ENCODE results near the gene APPL1. TPM values are rescaled to one million over a fixed set of nuclear protein-coding genes. Genes with fewer than 3 reads are reported as not detected.

The APPL1 gene
- total and polyA plus RNA-seq, 2 of the 13 experiments (the other 11 are each of a cell fraction or from before 2014, with no cell fraction given): 14.3 to 29.0 TPM

DNA sequence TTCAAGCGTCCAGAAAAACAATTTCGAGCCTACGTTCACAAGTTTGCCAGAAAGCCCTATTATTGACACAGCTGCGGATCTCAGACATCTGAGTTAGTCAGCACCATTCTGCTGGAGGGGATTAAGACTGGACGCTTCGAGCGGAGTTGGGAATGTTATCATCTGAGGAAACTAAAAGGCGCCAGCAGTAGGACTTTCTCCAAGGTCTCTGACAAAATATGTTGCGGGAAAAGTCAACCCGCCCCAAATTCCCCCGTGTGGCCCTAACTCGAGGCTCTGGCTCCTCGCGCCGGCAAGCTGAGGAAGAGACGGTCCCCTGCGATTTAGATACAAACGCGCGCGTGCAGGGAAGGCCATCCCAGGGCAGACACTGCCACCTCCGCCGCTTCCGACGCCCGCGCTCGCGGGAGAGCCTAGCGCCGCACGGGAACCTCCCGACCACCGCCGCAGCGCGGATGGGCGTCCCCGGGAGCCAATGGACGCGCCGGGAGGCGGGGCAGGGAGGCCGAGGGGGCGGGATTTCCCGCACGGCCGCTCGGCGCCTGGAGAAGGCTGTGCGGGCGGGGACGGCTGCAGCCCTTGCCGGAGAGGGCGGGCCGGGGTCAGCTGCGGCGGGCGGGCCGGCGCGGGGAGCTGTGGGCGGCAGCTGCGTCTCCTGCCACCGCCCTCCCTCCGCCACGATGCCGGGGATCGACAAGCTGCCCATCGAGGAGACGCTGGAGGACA lies at the start of gene APPL1 (continued):
- TF ChIP-seq, protein P1, sequence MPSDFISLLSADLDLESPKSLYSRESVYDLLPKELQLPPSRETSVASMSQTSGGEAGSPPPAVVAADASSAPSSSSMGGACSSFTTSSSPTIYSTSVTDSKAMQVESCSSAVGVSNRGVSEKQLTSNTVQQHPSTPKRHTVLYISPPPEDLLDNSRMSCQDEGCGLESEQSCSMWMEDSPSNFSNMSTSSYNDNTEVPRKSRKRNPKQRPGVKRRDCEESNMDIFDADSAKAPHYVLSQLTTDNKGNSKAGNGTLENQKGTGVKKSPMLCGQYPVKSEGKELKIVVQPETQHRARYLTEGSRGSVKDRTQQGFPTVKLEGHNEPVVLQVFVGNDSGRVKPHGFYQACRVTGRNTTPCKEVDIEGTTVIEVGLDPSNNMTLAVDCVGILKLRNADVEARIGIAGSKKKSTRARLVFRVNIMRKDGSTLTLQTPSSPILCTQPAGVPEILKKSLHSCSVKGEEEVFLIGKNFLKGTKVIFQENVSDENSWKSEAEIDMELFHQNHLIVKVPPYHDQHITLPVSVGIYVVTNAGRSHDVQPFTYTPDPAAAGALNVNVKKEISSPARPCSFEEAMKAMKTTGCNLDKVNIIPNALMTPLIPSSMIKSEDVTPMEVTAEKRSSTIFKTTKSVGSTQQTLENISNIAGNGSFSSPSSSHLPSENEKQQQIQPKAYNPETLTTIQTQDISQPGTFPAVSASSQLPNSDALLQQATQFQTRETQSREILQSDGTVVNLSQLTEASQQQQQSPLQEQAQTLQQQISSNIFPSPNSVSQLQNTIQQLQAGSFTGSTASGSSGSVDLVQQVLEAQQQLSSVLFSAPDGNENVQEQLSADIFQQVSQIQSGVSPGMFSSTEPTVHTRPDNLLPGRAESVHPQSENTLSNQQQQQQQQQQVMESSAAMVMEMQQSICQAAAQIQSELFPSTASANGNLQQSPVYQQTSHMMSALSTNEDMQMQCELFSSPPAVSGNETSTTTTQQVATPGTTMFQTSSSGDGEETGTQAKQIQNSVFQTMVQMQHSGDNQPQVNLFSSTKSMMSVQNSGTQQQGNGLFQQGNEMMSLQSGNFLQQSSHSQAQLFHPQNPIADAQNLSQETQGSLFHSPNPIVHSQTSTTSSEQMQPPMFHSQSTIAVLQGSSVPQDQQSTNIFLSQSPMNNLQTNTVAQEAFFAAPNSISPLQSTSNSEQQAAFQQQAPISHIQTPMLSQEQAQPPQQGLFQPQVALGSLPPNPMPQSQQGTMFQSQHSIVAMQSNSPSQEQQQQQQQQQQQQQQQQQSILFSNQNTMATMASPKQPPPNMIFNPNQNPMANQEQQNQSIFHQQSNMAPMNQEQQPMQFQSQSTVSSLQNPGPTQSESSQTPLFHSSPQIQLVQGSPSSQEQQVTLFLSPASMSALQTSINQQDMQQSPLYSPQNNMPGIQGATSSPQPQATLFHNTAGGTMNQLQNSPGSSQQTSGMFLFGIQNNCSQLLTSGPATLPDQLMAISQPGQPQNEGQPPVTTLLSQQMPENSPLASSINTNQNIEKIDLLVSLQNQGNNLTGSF (CRISPR knock-in tag; IDR thresholded peaks at IDR 0.05): no peak
- TF ChIP-seq SAFB2 (CRISPR knock-in tag; IDR thresholded peaks at IDR 0.05; ENCODE audit: borderline replicate concordance, low read depth) (peak; percentile 74), DR1 (CRISPR knock-in tag; IDR thresholded peaks at IDR 0.05) (peak; percentile 65; the same call in 1 of the 2 replicates), MXI1 (IDR thresholded peaks at IDR 0.05; ENCODE audit: borderline replicate concordance, low read depth, low read length) (peak; percentile 26; the same call in 1 of the 3 replicates), RBM22 (optimal IDR thresholded peaks at IDR 0.05; ENCODE audit: low read length) (no peak), SOX5 (CRISPR knock-in tag; IDR thresholded peaks at IDR 0.05; ENCODE audit: borderline replicate concordance) (0 out of 2 replicates have a peak, but pooled peaks have one; percentile 13), KAT2B (IDR thresholded peaks at IDR 0.05; ENCODE audit: borderline replicate concordance, low read depth, low read length) (no peak), IKZF4 (CRISPR knock-in tag; IDR thresholded peaks at IDR 0.05; ENCODE audit: borderline replicate concordance, low read depth, not compliant biosample characterization) (peak; percentile 78), AGO2 (optimal IDR thresholded peaks at IDR 0.05; ENCODE audit: low read depth, low read length) (no peak), ZBTB3 (CRISPR knock-in tag; IDR thresholded peaks at IDR 0.05; ENCODE audit: borderline replicate concordance, low read depth) (no peak), MAZ (IDR thresholded peaks at IDR 0.05; ENCODE audit: borderline replicate concordance, low read depth, low read length) (no peak), MAZ (CRISPR knock-in tag; IDR thresholded peaks at IDR 0.05; ENCODE audit: low read depth) (peak; percentile 88), ISL2 (CRISPR knock-in tag; IDR thresholded peaks at IDR 0.05) (peak; percentile 45; the same call in 1 of the 2 replicates), MIER2 (CRISPR knock-in tag; IDR thresholded peaks at IDR 0.05) (0 out of 2 replicates have a peak, but pooled peaks have one; percentile 14), FOXO1 (CRISPR knock-in tag; IDR thresholded peaks at IDR 0.05) (no peak), RBM39 (IDR thresholded peaks at IDR 0.05; ENCODE audit: low read depth, low read length, poor library complexity, severe bottlenecking) (no peak)
- TF ChIP-seq, protein P2, sequence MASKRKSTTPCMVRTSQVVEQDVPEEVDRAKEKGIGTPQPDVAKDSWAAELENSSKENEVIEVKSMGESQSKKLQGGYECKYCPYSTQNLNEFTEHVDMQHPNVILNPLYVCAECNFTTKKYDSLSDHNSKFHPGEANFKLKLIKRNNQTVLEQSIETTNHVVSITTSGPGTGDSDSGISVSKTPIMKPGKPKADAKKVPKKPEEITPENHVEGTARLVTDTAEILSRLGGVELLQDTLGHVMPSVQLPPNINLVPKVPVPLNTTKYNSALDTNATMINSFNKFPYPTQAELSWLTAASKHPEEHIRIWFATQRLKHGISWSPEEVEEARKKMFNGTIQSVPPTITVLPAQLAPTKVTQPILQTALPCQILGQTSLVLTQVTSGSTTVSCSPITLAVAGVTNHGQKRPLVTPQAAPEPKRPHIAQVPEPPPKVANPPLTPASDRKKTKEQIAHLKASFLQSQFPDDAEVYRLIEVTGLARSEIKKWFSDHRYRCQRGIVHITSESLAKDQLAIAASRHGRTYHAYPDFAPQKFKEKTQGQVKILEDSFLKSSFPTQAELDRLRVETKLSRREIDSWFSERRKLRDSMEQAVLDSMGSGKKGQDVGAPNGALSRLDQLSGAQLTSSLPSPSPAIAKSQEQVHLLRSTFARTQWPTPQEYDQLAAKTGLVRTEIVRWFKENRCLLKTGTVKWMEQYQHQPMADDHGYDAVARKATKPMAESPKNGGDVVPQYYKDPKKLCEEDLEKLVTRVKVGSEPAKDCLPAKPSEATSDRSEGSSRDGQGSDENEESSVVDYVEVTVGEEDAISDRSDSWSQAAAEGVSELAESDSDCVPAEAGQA (IDR thresholded peaks at IDR 0.05; ENCODE audit: low read depth): no peak
- TF ChIP-seq, protein P2 (CRISPR knock-in tag; IDR thresholded peaks at IDR 0.05; ENCODE audit: borderline replicate concordance): no peak; the same call in 1 of the 2 replicates

Measured in HepG2 (cell line).